GM18517 (cell line): ENCODE measurements around the gene GOLGA8K.
"Not testable (repeated sequence)": the region's sequence is repeated elsewhere in the genome, so short reads cannot be mapped to it uniquely, and the experiment has no call there.

ENCODE experiments used
- ATAC-seq: cut with Tn5 transposase; IDR thresholded peaks from one replicate; pipeline ENCODE4 v1.9.1; 2021; ENCODE audit warnings: mild to moderate bottlenecking, moderate library complexity; ENCODE audit not compliant: unreplicated experiment

Gene GOLGA8K

GRCh38 chr15:32356909-32357308, 46.2 kb downstream of the GOLGA8K start:
- not testable (repeated sequence) for ATAC-seq

GRCh38 chr15:32352748-32353147, 50.3 kb downstream of the GOLGA8K start:
- ATAC-seq: not testable (repeated sequence)

GRCh38 chr15:32350563-32351220, 52.4 kb downstream of the GOLGA8K start:
- ATAC-seq: not testable (repeated sequence)

- not testable (repeated sequence) for ATAC-seq
Measured at GRCh38 chr15:32347037-32347436, 56.1 kb downstream of the GOLGA8K start.

GRCh38 chr15:32345978-32346547, 57.0 kb downstream of the GOLGA8K start:
- ATAC-seq: not testable (repeated sequence)

GRCh38 chr15:32343921-32344320, 59.2 kb downstream of the GOLGA8K start:
- ATAC-seq: not testable (repeated sequence)
